CD14-positive monocyte (primary cell): ENCODE data around the gene ME3. TPM values are rescaled to one million over a fixed set of nuclear protein-coding genes. Genes with fewer than 3 reads are reported as not detected.

Experiments used
- DNase-seq, 3 donors: peaks; one replicate each; pipeline ENCODE4 v3.0.0-alpha.2; 2011 to 2022
- H2AFZ ChIP-seq: 2 replicates; pipeline ENCODE4 v1.6.0; 2012; ENCODE audit warnings: mild to moderate bottlenecking, low read depth, low read length, inconsistent platforms; ENCODE audit not compliant: insufficient read depth, poor library complexity, severe bottlenecking
- H3K27ac ChIP-seq, 2 donors: 1 replicate in 1 of 2; 2 replicates in 1 of 2; pipeline ENCODE4 v1.5.1; 2012 to 2013; ENCODE audit warnings: low read length in 2 of 2, control low read depth in 1 of 2, inconsistent platforms in 1 of 2, low read depth in 1 of 2, mild to moderate bottlenecking in 1 of 2
- H3K27me3 ChIP-seq, 2 donors: one replicate each; pipeline versions ENCODE4 v1.6.0 to v1.6.1; 2011 to 2013; ENCODE audit warnings: low read length in 2 of 2; ENCODE audit not compliant: control insufficient read depth in 2 of 2, insufficient read depth in 2 of 2
- H3K36me3 ChIP-seq, 2 donors: replicated peaks in 1 of 2; 1 replicate in 1 of 2; 2 replicates in 1 of 2; pipeline versions ENCODE4 v1.5.1 to v1.6.1; 2012 to 2013; ENCODE audit warnings: low read length in 2 of 2, control low read depth in 1 of 2, inconsistent platforms in 1 of 2, mild to moderate bottlenecking in 1 of 2; ENCODE audit not compliant: insufficient read depth in 2 of 2, control insufficient read depth in 1 of 2
- H3K4me1 ChIP-seq, 2 donors: 1 replicate in 1 of 2; 2 replicates in 1 of 2; pipeline versions ENCODE4 v1.5.1 to v1.6.1; 2012 to 2013; ENCODE audit warnings: low read length in 2 of 2, control low read depth in 1 of 2, inconsistent platforms in 1 of 2, mild to moderate bottlenecking in 1 of 2, moderate library complexity in 1 of 2; ENCODE audit not compliant: insufficient read depth in 2 of 2, control insufficient read depth in 1 of 2
- H3K4me2 ChIP-seq: replicated peaks from 2 replicates; pipeline ENCODE3; 2012; ENCODE audit warnings: low read length, moderate library complexity, mild to moderate bottlenecking; ENCODE audit not compliant: poor library complexity, severe bottlenecking; ENCODE audit errors: extremely low read depth
- H3K4me3 ChIP-seq, 3 experiments: fragments of 200-600 bp in 1 of 3; sonication (generic) in 1 of 3; replicated peaks in 1 of 3; 1 replicate in 2 of 3; 2 replicates in 1 of 3; pipeline ENCODE4 v1.5.1; 2011 to 2013; ENCODE audit warnings: low read length in 3 of 3, mild to moderate bottlenecking in 3 of 3, control low read depth in 2 of 3, low read depth in 2 of 3, inconsistent platforms in 1 of 3, moderate library complexity in 1 of 3
- H3K79me2 ChIP-seq: 2 replicates; pipeline ENCODE4 v1.6.0; 2012; ENCODE audit warnings: mild to moderate bottlenecking, control low read depth, inconsistent platforms, low read length, moderate library complexity; ENCODE audit not compliant: insufficient read depth
- H3K9ac ChIP-seq: 2 replicates; pipeline ENCODE4 v1.6.0; 2017; ENCODE audit warnings: low read length, mild to moderate bottlenecking; ENCODE audit not compliant: insufficient read depth, poor library complexity, severe bottlenecking
- H3K9me3 ChIP-seq, 2 donors: replicated peaks in 1 of 2; 1 replicate in 1 of 2; 2 replicates in 1 of 2; pipeline versions ENCODE4 v1.5.1 to v1.6.1; 2012 to 2013; ENCODE audit warnings: low read length in 2 of 2, control low read depth in 1 of 2; ENCODE audit not compliant: control insufficient read depth in 1 of 2, insufficient read depth in 1 of 2
- H4K20me1 ChIP-seq: 2 replicates; pipeline ENCODE4 v1.6.0; 2012; ENCODE audit warnings: mild to moderate bottlenecking, low read length, control low read depth, moderate library complexity; ENCODE audit not compliant: insufficient read depth
- H3K27ac Mint-ChIP-seq, 7 donors: one replicate each; pipeline ENCODE4 v1.8.0; 2020; ENCODE audit warnings: mild to moderate bottlenecking in 7 of 7, mixed read lengths in 7 of 7, moderate library complexity in 6 of 7, inconsistent platforms in 2 of 7
- H3K27me3 Mint-ChIP-seq, 3 donors: one replicate each; pipeline ENCODE4 v1.8.0; 2021 to 2022; ENCODE audit warnings: low read depth in 3 of 3, mild to moderate bottlenecking in 3 of 3, mixed read lengths in 3 of 3, moderate library complexity in 3 of 3, inconsistent platforms in 1 of 3
- H3K36me3 Mint-ChIP-seq, 2 donors: one replicate each; pipeline ENCODE4 v1.8.0; 2020; ENCODE audit warnings: mixed read lengths in 2 of 2, inconsistent platforms in 1 of 2, mild to moderate bottlenecking in 1 of 2
- H3K4me1 Mint-ChIP-seq: one replicate; pipeline ENCODE4 v1.8.0; 2020; ENCODE audit warnings: mild to moderate bottlenecking, mixed read lengths
- H3K4me3 Mint-ChIP-seq, 2 donors: one replicate each; pipeline ENCODE4 v1.8.0; 2020; ENCODE audit warnings: mild to moderate bottlenecking in 2 of 2, mixed read lengths in 2 of 2, moderate library complexity in 1 of 2
- H3K9me3 Mint-ChIP-seq, 7 donors: one replicate each; pipeline ENCODE4 v1.8.0; 2020 to 2022; ENCODE audit warnings: mixed read lengths in 7 of 7, mild to moderate bottlenecking in 6 of 7, moderate library complexity in 6 of 7, inconsistent platforms in 2 of 7
- CTCF ChIP-seq: fragments of 200-600 bp; IDR thresholded peaks from one replicate; pipeline ENCODE4 v1.8.0; 2022; ENCODE audit warnings: antibody characterized with exemption, mild to moderate bottlenecking
- WGBS: methylation state at CpG from one replicate; pipeline ENCODE4 v1.1.5; 2013; ENCODE audit warnings: missing lambda C conversion rate; ENCODE audit not compliant: insufficient coverage; 5-methylcytosine and 5-hydroxymethylcytosine counted together
- intact Hi-C, 2 donors: fragments of 100-400 bp; cut with micrococcal nuclease; formaldehyde crosslinking; loops; one replicate each; pipeline versions ENCODE4 v1.15.0 to v1.15.1; 2023
- polyA plus RNA-seq, 3 donors: library from polyadenylated mRNA; depleted of rRNA in 1 of 3; unstranded in 2 of 3; stranded (reverse) in 1 of 3; fragments of 300-500 nt in 2 of 3; fragments of >200 nt in 1 of 3; fragmentation: Illumina TruSeq in 2 of 3; gene quantifications; 1 replicate in 2 of 3; 2 replicates in 1 of 3; pipeline ENCODE4 v1.2.3, GENCODE V29; 2012 to 2021

The ME3 gene
- polyA plus RNA-seq, 3 donors = 0.31 to 3.0 (median 0.42) TPM

- Mint-ChIP-seq H3K4me1 (peaks cover 17% of the 10 kb centered on the region), H3K27ac (peak overlapping the region in 1 of 7 donors; percentile 59), H3K36me3 (no peaks in the 10 kb centered on the region), H3K4me3 (no peak overlapping the region), H3K9me3 (no peaks in the 10 kb centered on the region), H3K27me3 (peaks cover 0 to 1% (median 0%) of the 10 kb centered on the region in 3 donors)
- Histone ChIP-seq H2AFZ (no peak overlapping the region), H3K27ac (no peak overlapping the region), H3K4me2 (no peak overlapping the region), H3K4me1 (peaks cover 0 to 2% of the 10 kb centered on the region in 2 donors), H3K79me2 (no peaks in the 10 kb centered on the region), H3K9ac (no peak overlapping the region), H3K36me3 (no peaks in the 10 kb centered on the region), H4K20me1 (no peaks in the 10 kb centered on the region), H3K4me3 (no peak overlapping the region), H3K9me3 (no peaks in the 10 kb centered on the region), H3K27me3 (no peaks in the 10 kb centered on the region)
- intact Hi-C loops = no loop called here
- TF ChIP-seq CTCF = no peak
- WGBS = 47% methylated on average over 2 of the region's 9 CpGs
- DNase-seq = no peak
Measured at GRCh38 chr11:86460461-86461385, 211.7 kb downstream of the ME3 start.

GRCh38 chr11:86459682-86460460 is 212.5 kb downstream of the ME3 start:
- no peak for TF ChIP-seq CTCF
- Histone ChIP-seq H3K4me2 (no peak overlapping the region), H3K4me3 (no peak overlapping the region)

More at GRCh38 chr11:86459682-86460460, 212.5 kb downstream of the ME3 start:
- Histone ChIP-seq H3K4me1 (peaks cover 0 to 2% of the 10 kb centered on the region in 2 donors), H3K9me3 (no peaks in the 10 kb centered on the region), H3K27me3 (no peaks in the 10 kb centered on the region), H3K79me2 (no peaks in the 10 kb centered on the region), H3K27ac (no peak overlapping the region), H2AFZ (no peak overlapping the region), H3K9ac (no peak overlapping the region), H3K36me3 (no peaks in the 10 kb centered on the region), H4K20me1 (no peaks in the 10 kb centered on the region)
- intact Hi-C loops = loop anchor here in 1 of 2 donors (5.0 kb wide), 1 partner anchor 357 kb away; no protein-coding TSS in a partner anchor
- peak overlapping the region in 1 of 7 donors; percentile 22 for H3K27ac Mint-ChIP-seq
- H3K9me3 Mint-ChIP-seq = no peaks in the 10 kb centered on the region
- H3K4me1 Mint-ChIP-seq = peaks cover 17% of the 10 kb centered on the region
- no peaks in the 10 kb centered on the region for H3K36me3 Mint-ChIP-seq
- H3K27me3 Mint-ChIP-seq = peaks cover 0 to 1% (median 0%) of the 10 kb centered on the region in 3 donors
- WGBS = 92% methylated on average over 3 of the region's 3 CpGs
- no peak overlapping the region for H3K4me3 Mint-ChIP-seq
- no peak for DNase-seq
